Stomach (tissue), 4 donors: ENCODE results near the gene LRRC56.

Experiments
- CTCF ChIP-seq, 7 experiments: fragments of 450-650 bp in 4 of 7; fragments of 200-600 bp in 3 of 7; sonication (generic) in 3 of 7; IDR thresholded peaks; one replicate each; pipeline ENCODE4 v1.5.1; 2016 to 2019; ENCODE audit warnings: antibody characterized with exemption in 7 of 7, control low read depth in 2 of 7, mild to moderate bottlenecking in 1 of 7
- POLR2AphosphoS5 ChIP-seq, 3 donors: sonication (generic); formaldehyde crosslinking; IDR thresholded peaks; one replicate each; pipeline ENCODE4 v1.6.1; 2016; ENCODE audit warnings: antibody characterized with exemption in 3 of 3

DNA sequence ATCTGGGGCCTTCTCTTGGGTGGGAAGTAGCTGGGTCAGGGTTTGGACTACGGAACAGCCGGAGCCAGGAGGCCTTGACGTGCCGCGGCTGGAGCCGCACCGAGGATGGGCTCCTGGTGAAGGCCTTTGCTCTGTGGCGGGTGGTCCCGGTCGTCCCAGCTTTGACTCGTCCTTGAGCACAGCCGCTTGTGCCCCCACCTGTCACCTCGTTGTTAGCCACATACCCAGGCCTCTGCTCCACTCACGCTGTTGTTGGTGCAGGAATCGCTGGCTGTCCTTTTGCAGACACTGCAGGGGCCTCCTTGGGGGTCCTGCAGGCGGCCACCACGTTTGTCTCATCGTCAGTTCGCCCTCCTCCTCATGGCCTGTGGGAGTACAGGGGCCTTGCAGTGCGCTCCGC lies 56.0 kb downstream of the LRRC56 start:
- TF ChIP-seq CTCF (IDR thresholded peaks at IDR 0.05) (no peak), POLR2AphosphoS5 (IDR thresholded peaks at IDR 0.05) (no peak)
